SK-N-SH treated with all-trans-retinoic acid at 6 μM for 48 hours (cell line): ENCODE data around the gene AFF1.

Experiments
- CSDC2 ChIP-seq: fragments of 250-450 bp; sonication (Bioruptor Pico); IDR thresholded peaks from 2 replicates; pipeline ENCODE4 v1.5.0; 2020; ENCODE audit warnings: mild to moderate bottlenecking, moderate library complexity
- POU6F1 ChIP-seq: fragments of 250-450 bp; sonication (Bioruptor Pico); IDR thresholded peaks from 2 replicates; pipeline ENCODE4 v1.8.0; 2021; ENCODE audit warnings: low read depth, mild to moderate bottlenecking, moderate library complexity, borderline replicate concordance
- TSHZ2 ChIP-seq: fragments of 250-450 bp; sonication (Bioruptor Pico); IDR thresholded peaks from 2 replicates; pipeline ENCODE4 v1.5.0; 2020; ENCODE audit warnings: mild to moderate bottlenecking, moderate library complexity
- ZFP3 ChIP-seq: fragments of 250-450 bp; sonication (Bioruptor Pico); IDR thresholded peaks from 2 replicates; pipeline ENCODE4 v1.5.0; 2020; ENCODE audit warnings: mild to moderate bottlenecking, moderate library complexity
- ZNF8 ChIP-seq: fragments of 450-650 bp; formaldehyde crosslinking; IDR thresholded peaks from 2 replicates; pipeline ENCODE4 v1.5.0; 2020; ENCODE audit warnings: mild to moderate bottlenecking, moderate library complexity

GRCh38 chr4:87093443-87094123, 158.8 kb downstream of the AFF1 start:
- no peak for TF ChIP-seq ZNF8 (CRISPR knock-in tag)
- no peak for TF ChIP-seq TSHZ2 (CRISPR knock-in tag)
- TF ChIP-seq ZFP3: no peak
- no peak for TF ChIP-seq POU6F1 (CRISPR knock-in tag)
- TF ChIP-seq CSDC2 (CRISPR knock-in tag): no peak
